Skeletal muscle tissue (tissue), 4 donors: ENCODE results near the gene PHF5A. TPM values are rescaled to one million over a fixed set of nuclear protein-coding genes. Genes with fewer than 3 reads are reported as not detected.

Experiments
- H3K27ac ChIP-seq: one replicate; pipeline ENCODE4 v1.7.0; 2013; ENCODE audit warnings: mild to moderate bottlenecking, low read depth, low read length, inconsistent platforms
- H3K27me3 ChIP-seq, 3 donors: one replicate each; pipeline ENCODE4 v1.7.0; 2013; ENCODE audit warnings: low read length in 3 of 3; ENCODE audit not compliant: control insufficient read depth in 3 of 3, insufficient read depth in 3 of 3
- H3K36me3 ChIP-seq, 3 donors: one replicate each; pipeline ENCODE4 v1.7.0; 2013; ENCODE audit warnings: low read length in 3 of 3; ENCODE audit not compliant: control insufficient read depth in 3 of 3, insufficient read depth in 3 of 3
- H3K4me1 ChIP-seq, 3 donors: one replicate each; pipeline ENCODE4 v1.7.0; 2013; ENCODE audit warnings: low read length in 3 of 3, mild to moderate bottlenecking in 3 of 3; ENCODE audit not compliant: control insufficient read depth in 3 of 3, insufficient read depth in 3 of 3
- H3K4me3 ChIP-seq, 3 donors: one replicate each; pipeline ENCODE4 v1.7.0; 2013; ENCODE audit warnings: low read length in 3 of 3
- H3K9ac ChIP-seq, 3 donors: one replicate each; pipeline ENCODE4 v1.7.0; 2013; ENCODE audit warnings: low read length in 3 of 3, mild to moderate bottlenecking in 3 of 3, moderate library complexity in 2 of 3, low read depth in 1 of 3
- H3K9me3 ChIP-seq, 3 donors: one replicate each; pipeline ENCODE4 v1.7.0; 2013; ENCODE audit warnings: low read length in 3 of 3; ENCODE audit not compliant: control insufficient read depth in 3 of 3
- total RNA-seq: library from RNA; depleted of rRNA; stranded (reverse); fragments of >200 nt; gene quantifications from one replicate; pipeline ENCODE4 v1.2.3, GENCODE V29; 2014
- donor health status: Osteomylitis.

Gene PHF5A
- total RNA-seq, 1 donor from 2014 or later: 43.8 TPM

DNA sequence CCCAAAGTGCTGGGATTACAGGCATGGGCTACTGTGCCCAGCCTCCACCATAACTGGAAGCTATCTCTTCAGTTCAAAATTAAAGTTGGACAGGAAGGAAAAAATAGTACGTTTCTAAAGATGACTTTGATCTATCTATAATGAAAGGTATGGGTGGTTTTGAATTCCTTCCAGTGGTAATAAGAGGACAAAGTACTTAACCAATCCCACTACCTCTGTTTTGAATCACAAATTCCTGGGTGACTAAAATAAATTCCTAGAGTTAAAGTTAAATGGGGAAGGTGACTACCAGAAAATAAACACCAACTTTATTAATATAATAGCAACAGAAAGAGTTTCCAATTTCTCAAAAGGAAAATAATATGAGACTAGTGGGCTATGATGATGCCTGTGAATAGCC lies 9.1 kb downstream of the PHF5A start:
- peaks cover 21 to 26% (median 26%) of the 10 kb centered on the region in 3 donors for H3K36me3 ChIP-seq
- H3K27me3 ChIP-seq: no peaks in the 10 kb centered on the region
- no peak overlapping the region for H3K4me3 ChIP-seq
- peaks cover 0 to 4% (median 0%) of the 10 kb centered on the region in 3 donors for H3K4me1 ChIP-seq
- no peak overlapping the region for H3K9ac ChIP-seq
- H3K9me3 ChIP-seq: no peaks in the 10 kb centered on the region
- H3K27ac ChIP-seq: no peak overlapping the region

DNA sequence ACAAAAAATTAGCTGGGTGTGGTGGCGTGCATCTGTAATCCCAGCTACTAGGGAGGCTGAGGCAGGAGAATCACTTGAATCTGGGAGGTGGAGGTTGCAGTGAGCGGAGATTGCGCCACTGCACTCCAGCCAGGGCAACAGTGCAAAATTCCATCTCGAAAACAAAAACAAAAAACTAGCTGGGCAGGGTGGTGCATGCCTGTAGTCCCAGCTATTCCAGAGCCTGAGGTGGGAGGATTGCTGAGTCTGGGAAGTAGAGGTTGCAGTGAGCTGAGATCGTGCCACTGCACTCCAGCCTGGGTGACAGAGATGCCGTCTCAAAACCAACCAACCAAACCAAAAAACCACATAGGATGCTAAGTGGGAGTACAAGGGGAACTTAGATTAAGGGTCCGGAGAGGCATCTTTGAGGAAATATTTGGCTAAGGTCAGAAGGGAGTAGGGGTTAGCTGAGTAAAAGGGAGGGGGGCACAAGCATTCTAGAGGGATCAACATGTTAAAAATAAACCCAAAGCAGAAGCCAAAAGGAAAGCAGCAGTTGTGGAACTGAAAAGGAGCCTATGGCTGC lies 10.2 kb downstream of the PHF5A start:
- no peaks in the 10 kb centered on the region for H3K9me3 ChIP-seq
- no peak overlapping the region for H3K27ac ChIP-seq
- no peak overlapping the region for H3K4me3 ChIP-seq
- H3K36me3 ChIP-seq: peaks cover 14 to 18% (median 17%) of the 10 kb centered on the region in 3 donors
- H3K4me1 ChIP-seq: peaks cover 0 to 4% (median 0%) of the 10 kb centered on the region in 3 donors
- H3K9ac ChIP-seq: no peak overlapping the region
- H3K27me3 ChIP-seq: no peaks in the 10 kb centered on the region

GRCh38 chr22:41448189-41448808 lies 20.2 kb downstream of the PHF5A start:
- peaks cover under 1 to 9% (median under 1%) of the 10 kb centered on the region in 3 donors for H3K36me3 ChIP-seq
- peaks cover 15 to 26% (median 16%) of the 10 kb centered on the region in 3 donors for H3K4me1 ChIP-seq
- H3K27ac ChIP-seq: peak overlapping the region; percentile 98
- H3K9ac ChIP-seq: peak overlapping the region; percentile 98 to 100 (median 98)
- no peaks in the 10 kb centered on the region for H3K9me3 ChIP-seq
- no peaks in the 10 kb centered on the region for H3K27me3 ChIP-seq
- peak overlapping the region; percentile 83 to 89 (median 89) for H3K4me3 ChIP-seq

- Histone ChIP-seq H3K27me3 (no peaks in the 10 kb centered on the region), H3K27ac (peak overlapping the region; percentile 98), H3K4me1 (peaks cover 22 to 33% (median 23%) of the 10 kb centered on the region in 3 donors), H3K9me3 (no peaks in the 10 kb centered on the region), H3K36me3 (peaks cover 7 to 14% (median 8%) of the 10 kb centered on the region in 3 donors), H3K4me3 (peak overlapping the region; percentile 83 to 89 (median 89)), H3K9ac (peak overlapping the region; percentile 98 to 100 (median 98))
These were observed 20.9 kb downstream of the PHF5A start for GRCh38 chr22:41447435-41448188.

GRCh38 chr22:41446639-41447434 lies 21.7 kb downstream of the PHF5A start, which contains the start of gene TOB2:
Gene TOB2, minus strand, starts transcription at chr22:41446801. Its CDS starts 9,456 bp downstream, at chr22:41437345.
- peak within 1 kb of the TSS; percentile 98 for H3K27ac ChIP-seq
- no peaks in the 10 kb centered on the region for H3K9me3 ChIP-seq
- no peaks in the 10 kb centered on the region for H3K27me3 ChIP-seq
- H3K4me1 ChIP-seq: peaks cover 29 to 40% (median 31%) of the 10 kb centered on the region in 3 donors
- peak within 1 kb of the TSS; percentile 98 to 100 (median 98) for H3K9ac ChIP-seq
- peak within 1 kb of the TSS; percentile 83 to 89 (median 89) for H3K4me3 ChIP-seq
- peaks cover 7 to 14% (median 8%) of the 10 kb centered on the region in 3 donors for H3K36me3 ChIP-seq

- Histone ChIP-seq H3K4me1 (peaks cover 34 to 45% (median 35%) of the 10 kb centered on the region in 3 donors), H3K27ac (peak overlapping the region; percentile 98), H3K4me3 (peak overlapping the region; percentile 83 to 89 (median 85)), H3K9ac (peak overlapping the region; percentile 96 to 100 (median 98)), H3K9me3 (no peaks in the 10 kb centered on the region), H3K27me3 (no peaks in the 10 kb centered on the region), H3K36me3 (peaks cover 7 to 14% (median 8%) of the 10 kb centered on the region in 3 donors)
These were observed 22.4 kb downstream of the PHF5A start for GRCh38 chr22:41446057-41446501.

GRCh38 chr22:41445129-41446056 lies 23.1 kb downstream of the PHF5A start:
- Histone ChIP-seq H3K27ac (peak overlapping the region; percentile 98), H3K9ac (peak overlapping the region; percentile 96 to 100 (median 98)), H3K36me3 (peaks cover 8 to 14% (median 10%) of the 10 kb centered on the region in 3 donors), H3K4me1 (peaks cover 39 to 52% (median 41%) of the 10 kb centered on the region in 3 donors), H3K27me3 (no peaks in the 10 kb centered on the region), H3K9me3 (no peaks in the 10 kb centered on the region), H3K4me3 (peak overlapping the region; percentile 83 to 89 (median 85))

DNA sequence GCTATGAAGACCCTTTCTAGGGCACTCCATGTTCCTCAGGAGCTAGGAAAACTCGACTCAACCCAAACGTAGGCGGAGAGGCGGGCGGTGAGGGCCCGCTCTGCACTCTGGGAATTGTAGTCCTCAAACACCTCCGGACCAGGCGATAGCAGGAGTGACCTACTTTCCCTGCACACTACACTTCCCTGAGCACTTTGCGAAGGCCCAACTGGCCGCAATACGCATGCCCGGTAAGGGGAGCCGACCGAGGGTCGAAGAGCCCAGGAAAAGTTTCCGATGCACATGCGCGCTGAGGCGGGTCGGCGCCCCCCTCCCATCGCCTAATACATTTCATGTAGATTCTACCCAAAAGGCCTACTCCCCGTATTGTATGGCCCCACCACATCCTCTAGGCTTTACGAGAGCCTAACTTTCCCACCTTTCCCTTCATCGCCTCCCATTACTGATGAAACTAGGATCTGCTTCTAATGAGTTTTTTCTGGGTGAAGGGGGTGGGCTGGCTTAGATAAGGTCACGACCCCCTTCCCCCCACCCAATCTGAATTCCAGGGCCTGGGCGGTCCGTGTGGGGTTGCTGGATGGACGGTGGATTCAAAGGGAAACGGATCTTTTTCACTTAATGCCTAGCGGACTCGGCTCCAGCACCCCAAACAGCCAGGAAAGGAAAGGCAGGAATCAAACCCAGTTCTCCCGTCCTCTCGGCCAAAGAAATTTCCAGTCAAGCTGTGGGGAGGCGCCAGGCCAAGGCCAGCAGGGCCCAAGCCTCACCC lies 23.9 kb downstream of the PHF5A start:
- Histone ChIP-seq H3K27ac (peak overlapping the region; percentile 98), H3K4me1 (peaks cover 47 to 61% (median 50%) of the 10 kb centered on the region in 3 donors), H3K27me3 (no peaks in the 10 kb centered on the region), H3K36me3 (peaks cover 8 to 14% (median 10%) of the 10 kb centered on the region in 3 donors), H3K9me3 (no peaks in the 10 kb centered on the region), H3K4me3 (peak overlapping the region; percentile 83 to 89 (median 85)), H3K9ac (peak overlapping the region; percentile 96 to 100 (median 98))
